BE2C (cell line): ENCODE data around the gene INHA.

ENCODE experiments used
- DNase-seq: peaks from one replicate; pipeline ENCODE4 v3.0.0-alpha.2; 2020
- H3K27me3 ChIP-seq: fragments of 250-450 bp; sonication (Bioruptor Pico); 2 replicates; pipeline ENCODE4 v1.5.1; 2020; ENCODE audit warnings: mild to moderate bottlenecking
- H3K36me3 ChIP-seq: fragments of 250-450 bp; sonication (Bioruptor Pico); 2 replicates; pipeline ENCODE4 v1.5.1; 2020; ENCODE audit warnings: mild to moderate bottlenecking
- H3K4me1 ChIP-seq: fragments of 250-450 bp; sonication (Bioruptor Pico); 2 replicates; pipeline ENCODE4 v1.5.1; 2020
- H3K4me3 ChIP-seq: 2 replicates; pipeline ENCODE4 v1.5.1; 2011; ENCODE audit warnings: low read depth, low read length
- H3K9me3 ChIP-seq: fragments of 250-450 bp; sonication (Bioruptor Pico); 2 replicates; pipeline ENCODE4 v1.5.1; 2020
- CTCF ChIP-seq: IDR thresholded peaks from 2 replicates; pipeline ENCODE4 v1.5.1; 2012; ENCODE audit warnings: mild to moderate bottlenecking, low read depth, low read length

Gene INHA

GRCh38 chr2:219548990-219549389 is 23.1 kb upstream of the INHA start:
- Histone ChIP-seq H3K4me3 (no peak overlapping the region), H3K36me3 (peaks cover 5% of the 10 kb centered on the region), H3K9me3 (no peaks in the 10 kb centered on the region), H3K4me1 (peaks cover 5% of the 10 kb centered on the region; the same call in 1 of the 2 replicates), H3K27me3 (no peaks in the 10 kb centered on the region)
- no peak for DNase-seq
- no peak for TF ChIP-seq CTCF

GRCh38 chr2:219549619-219550018 is 22.5 kb upstream of the INHA start:
- Histone ChIP-seq H3K27me3 (no peaks in the 10 kb centered on the region), H3K4me1 (peaks cover 5% of the 10 kb centered on the region; the same call in 1 of the 2 replicates), H3K36me3 (peaks cover 5% of the 10 kb centered on the region), H3K4me3 (no peak overlapping the region), H3K9me3 (no peaks in the 10 kb centered on the region)
- no peak for TF ChIP-seq CTCF
- DNase-seq: no peak

- Histone ChIP-seq H3K4me1 (peaks cover 5% of the 10 kb centered on the region; the same call in 1 of the 2 replicates), H3K27me3 (no peaks in the 10 kb centered on the region), H3K4me3 (peak overlapping the region; percentile 72), H3K9me3 (no peaks in the 10 kb centered on the region), H3K36me3 (peaks cover 5% of the 10 kb centered on the region)
- TF ChIP-seq CTCF: no peak
- DNase-seq: peak; percentile 76
Measured at GRCh38 chr2:219551441-219552381, 20.4 kb upstream of the INHA start.

- no peaks in the 10 kb centered on the region for H3K27me3 ChIP-seq
- H3K4me3 ChIP-seq: peak overlapping the region; percentile 72
- H3K36me3 ChIP-seq: peaks cover 5% of the 10 kb centered on the region
- DNase-seq: peak; percentile 96
- H3K9me3 ChIP-seq: no peaks in the 10 kb centered on the region
- H3K4me1 ChIP-seq: peaks cover 5% of the 10 kb centered on the region; the same call in 1 of the 2 replicates
- no peak for TF ChIP-seq CTCF
Measured at GRCh38 chr2:219552382-219553167, 19.5 kb upstream of the INHA start.

GRCh38 chr2:219553168-219553417 is 19.0 kb upstream of the INHA start:
- no peaks in the 10 kb centered on the region for H3K9me3 ChIP-seq
- H3K4me3 ChIP-seq: peak overlapping the region; percentile 72
- H3K36me3 ChIP-seq: peaks cover 5% of the 10 kb centered on the region
- no peaks in the 10 kb centered on the region for H3K27me3 ChIP-seq
- no peak for TF ChIP-seq CTCF
- H3K4me1 ChIP-seq: peaks cover 5% of the 10 kb centered on the region; the same call in 1 of the 2 replicates
- no peak for DNase-seq
